ENCODE results near the gene GNA12.
"Not testable (repeated sequence)": the region's sequence is repeated elsewhere in the genome, so short reads cannot be mapped to it uniquely, and the experiment has no call there.

Gene GNA12

GRCh38 chr7:2709553-2710285 lies 134.4 kb downstream of the GNA12 start:
- peak; percentile 83 for DNase-seq

DNA sequence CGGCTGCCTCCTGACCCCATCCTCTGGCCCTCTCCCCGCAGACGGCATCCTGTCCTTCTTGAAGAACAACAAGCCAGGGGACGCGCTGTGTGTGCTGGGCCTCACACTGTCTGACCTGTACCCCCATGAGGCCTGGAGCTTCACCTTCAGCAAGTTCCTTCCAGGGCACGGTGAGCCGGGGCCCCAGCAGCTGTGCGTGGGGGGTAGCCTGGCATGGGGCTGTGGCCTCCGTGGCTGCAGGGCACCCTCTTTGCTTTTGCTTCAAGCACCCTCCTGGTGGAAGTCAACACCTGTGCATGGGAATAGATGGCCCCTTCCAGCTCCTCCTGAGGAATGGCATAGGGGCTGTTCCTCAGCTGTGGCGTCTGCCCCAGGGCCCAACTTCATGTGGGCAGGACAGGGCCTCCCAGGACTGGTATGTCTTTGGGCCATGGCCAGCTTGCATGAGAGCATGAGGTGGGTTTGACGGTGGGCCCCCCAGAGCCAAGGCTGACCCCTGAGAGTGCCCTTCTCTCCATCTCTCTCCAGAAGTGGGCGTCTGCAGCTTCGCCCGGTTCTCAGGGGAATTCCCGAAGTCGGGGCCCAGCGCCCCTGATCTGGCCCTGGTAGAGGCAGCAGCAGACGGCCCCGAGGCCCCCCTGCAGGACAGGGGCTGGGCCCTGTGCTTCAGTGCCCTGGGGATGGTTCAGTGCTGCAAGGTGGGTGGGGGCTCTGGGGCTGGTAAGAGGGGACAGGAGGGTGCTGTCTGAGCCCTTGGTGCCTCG lies 135.4 kb downstream of the GNA12 start:
- DNase-seq = no peak

DNA sequence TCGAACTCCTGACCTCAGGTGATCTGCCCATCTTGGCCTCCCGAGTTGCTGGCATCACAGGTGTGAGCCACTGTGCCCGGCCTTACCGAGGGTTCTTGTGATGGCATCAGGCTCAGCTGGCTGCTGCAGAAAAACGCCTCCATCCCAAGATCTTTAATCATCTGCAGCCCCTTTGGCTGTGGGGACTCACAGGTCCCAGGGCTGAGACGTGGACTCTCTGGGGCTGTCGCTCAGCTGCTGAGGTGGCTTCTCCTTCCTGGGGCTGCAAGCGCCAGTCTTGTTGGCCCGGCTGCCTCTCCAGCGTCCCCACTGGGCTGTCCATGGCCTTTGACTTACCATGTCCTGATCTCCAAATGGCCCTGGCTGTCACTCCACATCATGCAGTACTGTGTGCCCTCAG lies 136.1 kb downstream of the GNA12 start:
- DNase-seq = no peak

GRCh38 chr7:2707481-2707880 lies 136.6 kb downstream of the GNA12 start:
- no peak for DNase-seq

GRCh38 chr7:2706685-2707126 lies 137.4 kb downstream of the GNA12 start:
- peak; percentile 47 for DNase-seq

GRCh38 chr7:2705371-2706096 lies 138.6 kb downstream of the GNA12 start:
- DNase-seq = no peak

DNA sequence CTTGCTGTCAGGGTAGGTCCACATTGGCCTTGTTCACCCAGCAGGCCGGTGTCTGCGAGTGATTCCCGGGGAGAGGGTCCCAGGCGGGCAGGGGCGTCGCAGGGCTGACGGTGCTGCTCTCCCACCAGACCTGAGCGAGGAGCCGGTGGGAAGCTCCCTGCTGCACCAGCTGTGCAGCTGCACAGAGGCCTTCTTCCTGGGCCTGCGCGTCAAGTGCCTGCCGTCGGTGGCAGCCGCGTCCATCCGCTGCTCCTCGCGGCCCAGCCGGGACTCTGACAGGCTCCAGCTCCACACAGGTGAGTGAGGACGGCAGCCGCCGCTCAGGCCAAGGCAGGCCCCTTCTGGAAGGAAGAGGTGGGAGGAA lies 141.5 kb downstream of the GNA12 start:
- no peak for DNase-seq

DNA sequence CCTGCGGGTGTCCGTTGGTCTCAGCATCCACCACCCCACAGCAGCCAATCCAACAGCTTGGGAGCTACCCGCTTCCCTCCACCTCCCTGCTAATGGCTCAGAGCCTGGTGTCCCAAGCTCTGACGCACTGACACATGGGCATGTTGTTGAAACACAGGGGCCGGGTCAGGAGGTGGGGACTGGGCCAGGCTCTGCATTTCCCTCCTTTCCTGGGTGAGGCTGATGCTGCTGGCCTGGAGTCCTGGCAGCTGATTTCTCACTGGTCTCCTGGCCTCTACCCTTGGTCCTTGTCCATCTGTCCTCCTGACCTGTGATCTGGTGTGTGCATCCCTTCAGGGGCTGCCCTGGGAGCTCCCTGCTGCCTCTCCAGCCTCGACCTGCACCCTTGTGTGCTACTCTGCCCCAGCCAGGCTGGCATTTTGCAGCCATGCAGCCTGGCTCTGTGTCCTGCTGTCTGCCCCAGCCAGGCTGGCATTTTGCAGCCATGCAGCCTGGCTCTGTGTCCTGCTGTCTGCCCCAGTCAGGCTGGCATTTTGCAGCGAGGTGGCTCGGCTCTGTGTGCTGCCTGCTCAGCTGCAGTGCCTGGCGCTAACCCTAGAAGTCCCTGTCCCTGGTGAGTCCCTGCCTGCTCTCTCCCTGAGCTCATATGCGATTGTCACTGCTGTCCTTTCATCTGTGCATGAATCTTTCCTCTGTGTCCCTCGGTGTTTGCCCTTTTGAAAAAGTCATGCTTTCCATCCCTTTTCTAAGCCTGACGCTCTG lies 142.1 kb downstream of the GNA12 start:
- DNase-seq = peak; percentile 12

DNA sequence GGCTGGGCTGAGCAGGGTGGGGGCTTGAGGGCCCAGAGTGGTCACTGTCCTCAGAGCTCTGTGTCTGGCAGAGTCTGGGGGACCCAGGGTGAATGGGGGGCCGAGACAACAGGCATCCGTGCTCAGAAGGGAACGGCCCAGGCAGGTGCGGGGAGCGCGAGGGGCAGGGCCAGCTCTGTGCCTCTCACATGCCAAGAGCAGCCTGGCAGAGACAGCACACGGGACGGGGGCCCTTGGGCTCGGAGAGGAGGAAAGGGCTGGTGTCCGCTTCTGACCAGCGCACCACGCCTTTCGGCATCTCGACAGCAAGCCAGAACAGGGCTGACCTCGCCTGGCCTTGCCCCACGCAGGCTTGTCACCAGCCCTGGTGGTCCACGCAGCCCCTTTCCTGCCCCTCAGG lies 142.7 kb downstream of the GNA12 start:
- DNase-seq = no peak

DNA sequence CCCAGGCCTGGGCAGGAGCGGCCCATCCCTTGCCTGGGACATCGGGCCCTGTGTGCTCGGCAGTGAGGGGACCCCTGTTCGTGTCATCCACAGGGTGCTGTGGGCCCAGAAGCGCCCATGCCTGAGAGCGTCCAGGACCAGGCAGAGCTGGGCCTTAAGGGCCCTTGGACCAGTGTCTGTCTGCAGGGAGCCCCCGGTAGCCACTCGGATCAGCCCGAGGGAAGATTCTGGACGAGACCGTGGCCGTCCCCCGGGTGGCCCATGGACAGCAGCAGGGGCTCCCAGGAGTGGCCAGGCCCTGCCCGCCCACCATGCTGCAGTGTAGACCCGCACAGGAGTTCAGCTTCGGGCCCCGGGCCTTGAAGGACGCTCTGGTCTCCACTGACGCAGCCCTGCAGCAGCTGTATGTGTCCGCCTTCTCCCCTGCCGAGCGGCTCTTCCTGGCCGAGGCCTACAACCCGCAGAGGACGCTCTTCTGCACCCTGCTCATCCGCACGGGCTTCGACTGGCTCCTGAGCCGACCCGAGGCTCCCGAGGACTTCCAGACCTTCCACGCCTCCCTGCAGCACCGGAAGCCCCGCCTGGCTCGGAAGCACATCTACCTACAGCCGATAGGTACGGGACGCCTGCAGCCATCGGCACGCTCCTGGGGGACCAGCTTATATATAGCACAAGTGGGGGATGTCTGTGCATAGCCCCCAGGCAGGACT lies 143.8 kb downstream of the GNA12 start:
- no peak for DNase-seq

DNA sequence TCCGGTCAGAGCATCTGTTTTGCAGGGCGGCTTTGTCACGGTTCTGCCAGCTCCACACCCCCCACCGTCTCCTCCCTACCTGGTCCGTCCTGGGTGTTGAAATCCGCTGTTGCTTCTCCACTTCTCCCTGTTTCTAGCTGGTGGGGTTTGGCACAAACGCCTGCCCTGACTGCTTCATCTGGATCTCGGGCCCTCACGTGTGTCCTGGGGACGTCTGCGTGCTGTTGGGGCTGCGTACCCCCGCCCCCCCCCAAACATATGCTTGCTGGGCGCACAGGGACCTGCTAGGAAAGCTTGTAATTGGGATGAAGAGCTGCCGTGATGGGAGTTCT lies 144.9 kb downstream of the GNA12 start:
- no peak for DNase-seq

- no peak for DNase-seq
Observed at GRCh38 chr7:2698581-2699288, 145.4 kb downstream of the GNA12 start.

- not testable (repeated sequence) for DNase-seq
Observed at GRCh38 chr7:2694122-2694436, 150.0 kb downstream of the GNA12 start.

DNA sequence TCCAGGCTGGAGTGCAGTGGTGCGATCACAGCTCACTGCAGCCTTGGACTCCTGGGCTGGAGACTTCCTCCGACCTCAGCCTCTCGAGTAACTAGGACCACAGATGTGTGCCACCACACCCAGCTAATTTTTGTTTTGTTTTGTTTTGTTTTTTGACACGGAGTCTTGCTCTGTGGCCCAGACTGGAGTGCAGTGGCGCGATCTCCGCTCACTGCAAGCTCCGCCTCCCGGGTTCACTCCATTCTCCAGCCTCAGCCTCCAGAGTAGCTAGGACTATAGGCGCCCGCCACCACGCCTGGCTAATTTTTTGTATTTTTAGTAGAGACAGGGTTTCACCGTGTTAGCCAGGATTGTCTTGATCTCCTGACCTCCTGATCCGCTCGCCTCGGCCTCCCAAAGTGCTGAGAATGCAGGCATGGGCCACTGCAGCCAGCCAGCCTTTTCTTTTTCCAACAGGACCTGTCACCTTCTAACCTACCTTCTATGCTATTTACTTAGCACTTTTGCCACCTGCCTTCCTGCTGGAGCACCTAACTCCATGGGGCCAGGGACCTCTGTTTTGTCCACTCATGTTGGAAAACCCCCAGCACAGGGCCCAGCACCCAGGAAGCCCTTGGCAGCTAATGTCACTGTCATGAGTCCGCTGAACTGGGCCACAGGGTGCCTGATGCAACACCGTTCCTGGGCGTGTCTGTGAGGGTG lies 150.5 kb downstream of the GNA12 start:
- DNase-seq = not testable (repeated sequence)

DNA sequence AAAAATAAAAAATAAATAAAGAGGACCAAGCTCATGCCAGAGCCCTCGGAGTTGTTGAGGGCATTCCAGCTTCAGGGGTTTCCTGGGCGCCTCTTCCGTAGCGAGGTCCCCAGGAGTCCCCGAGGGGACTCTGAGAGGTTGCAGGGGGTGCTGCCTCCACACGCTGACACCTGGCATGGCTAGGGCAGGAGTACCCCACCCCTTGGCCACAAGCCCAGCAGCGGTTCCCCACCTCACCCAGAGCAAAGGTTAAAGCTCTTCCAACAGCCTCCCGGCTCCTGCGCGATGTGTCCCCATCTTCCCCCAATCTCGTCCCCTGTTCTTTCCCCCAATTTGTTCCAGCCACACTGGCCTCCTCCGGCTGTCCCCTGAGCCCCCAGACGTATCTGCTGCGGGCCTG lies 151.6 kb downstream of the GNA12 start:
- DNase-seq = no peak

GRCh38 chr7:2691932-2692439 lies 152.1 kb downstream of the GNA12 start:
- DNase-seq = not testable (repeated sequence)

- DNase-seq = no peak
Observed at GRCh38 chr7:2691011-2691707, 152.9 kb downstream of the GNA12 start.

DNA sequence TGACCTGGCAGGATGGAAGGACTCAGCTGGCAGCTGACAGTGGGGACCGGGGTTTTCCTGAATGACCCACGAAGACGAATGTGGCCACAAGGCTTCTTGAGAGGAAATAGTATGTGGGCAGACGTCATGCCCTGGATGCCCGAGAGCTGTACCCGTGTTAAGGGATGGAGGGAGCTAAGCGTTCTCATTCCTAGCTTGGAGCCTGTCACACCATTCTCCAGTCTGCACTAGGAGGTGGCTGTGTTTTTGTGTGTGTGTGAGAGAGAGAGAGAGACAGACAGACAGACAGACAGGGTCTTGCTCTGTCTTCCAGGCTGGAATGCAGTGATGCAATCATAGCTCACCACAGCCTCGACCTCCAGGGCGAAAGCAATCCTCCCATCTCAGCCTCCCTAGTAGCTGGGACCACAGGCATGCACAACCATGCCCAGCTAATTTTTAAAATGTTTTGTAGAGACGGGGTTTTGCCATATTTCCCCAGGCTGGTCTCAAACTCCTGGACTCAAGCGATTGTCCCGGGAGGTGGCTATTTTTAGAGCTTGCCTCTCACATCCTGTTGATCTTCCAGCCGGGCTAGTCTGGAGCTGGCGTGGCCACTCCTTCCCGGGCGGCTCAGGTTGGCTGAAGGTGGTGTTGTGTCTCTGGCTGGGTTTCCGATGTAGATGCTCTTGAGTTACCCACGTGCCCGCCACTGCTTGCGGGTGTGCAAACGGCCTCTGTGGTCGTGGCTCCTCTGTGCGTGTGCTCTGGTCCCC lies 154.0 kb downstream of the GNA12 start:
- no peak for DNase-seq

GRCh38 chr7:2689343-2689847 lies 154.7 kb downstream of the GNA12 start:
- DNase-seq = no peak

All from eye (tissue), 1 donor.